NCI-H1417 (cell line): ENCODE results near the gene GLP2R.
"Not testable (repeated sequence)": the region's sequence is repeated elsewhere in the genome, so short reads cannot be mapped to it uniquely, and the experiment has no call there.

Experiments used
- DNase-seq, 3 experiments: peaks; one replicate each; lab custom pipeline; 2025; lab: John Stamatoyannopoulos, UW

The GLP2R gene

GRCh38 chr17:9825641-9826150 is at the start of gene GLP2R:
Gene GLP2R (plus strand): TSS chr17:9825924. CDS start chr17:9826064, 140 bp downstream.
- no peak for DNase-seq

- no peak for DNase-seq
These were observed 48.8 kb upstream of the GLP2R start for GRCh38 chr17:9776911-9777310.

GRCh38 chr17:9780552-9780951 is 45.2 kb upstream of the GLP2R start:
- no peak for DNase-seq

GRCh38 chr17:9783050-9783449 is 42.7 kb upstream of the GLP2R start:
- no peak for DNase-seq

GRCh38 chr17:9783465-9783864 is 42.3 kb upstream of the GLP2R start:
- not testable (repeated sequence) for DNase-seq

- DNase-seq: no peak
These were observed 41.2 kb upstream of the GLP2R start for GRCh38 chr17:9784544-9784943.

GRCh38 chr17:9788601-9789000 is 37.1 kb upstream of the GLP2R start:
- no peak for DNase-seq

GRCh38 chr17:9790316-9790715 is 35.4 kb upstream of the GLP2R start:
- DNase-seq: no peak

GRCh38 chr17:9790889-9791876 is 34.5 kb upstream of the GLP2R start, which contains the start of gene DHRS7C:
Gene DHRS7C (minus strand): TSS chr17:9791592. CDS start chr17:9791284, 308 bp downstream.
- DNase-seq: no peak

- no peak for DNase-seq
These were observed 33.4 kb upstream of the GLP2R start for GRCh38 chr17:9792181-9792840.

GRCh38 chr17:9798008-9798407 is 27.7 kb upstream of the GLP2R start:
- DNase-seq: no peak

GRCh38 chr17:9798724-9799123 is 27.0 kb upstream of the GLP2R start:
- no peak for DNase-seq

- DNase-seq: no peak
These were observed 24.2 kb upstream of the GLP2R start for GRCh38 chr17:9801505-9801904.

- DNase-seq: no peak
These were observed 23.4 kb upstream of the GLP2R start for GRCh38 chr17:9802294-9802693.

- DNase-seq: no peak
These were observed 23.0 kb upstream of the GLP2R start for GRCh38 chr17:9802697-9803096.

GRCh38 chr17:9805769-9806168 is 20.0 kb upstream of the GLP2R start:
- DNase-seq: no peak

GRCh38 chr17:9806699-9807098 is 19.0 kb upstream of the GLP2R start:
- DNase-seq: no peak

GRCh38 chr17:9809409-9809808 is 16.3 kb upstream of the GLP2R start:
- DNase-seq: no peak

- no peak for DNase-seq
These were observed 15.4 kb upstream of the GLP2R start for GRCh38 chr17:9810100-9810949.

GRCh38 chr17:9811086-9811485 is 14.6 kb upstream of the GLP2R start:
- DNase-seq: no peak

- no peak for DNase-seq
These were observed 14.2 kb upstream of the GLP2R start for GRCh38 chr17:9811537-9811936.

GRCh38 chr17:9813166-9813565 is 12.6 kb upstream of the GLP2R start:
- DNase-seq: no peak
